ENCODE measurements around the gene ADPRHL1.

- TF ChIP-seq CTCF (conservative IDR thresholded peaks at IDR 0.05 in 1 of 2, IDR thresholded peaks at IDR 0.05 in 1 of 2; ENCODE audit: extremely low read depth in 1 of 2, insufficient read depth in 1 of 2, low read depth in 1 of 2, low read length in 2 of 2) = no peak
- no peak for TF ChIP-seq EZH2 (IDR thresholded peaks at IDR 0.05; ENCODE audit: borderline replicate concordance, low read length)
These were observed 10.8 kb downstream of the ADPRHL1 start for GRCh38 chr13:113442354-113442984.
